IPS DF 4.7 (cell line): Measurements from ENCODE around the gene DYTN.

Source experiments
- DNase-seq: peaks from one replicate; pipeline ENCODE4 v3.0.0-alpha.2; 2013; ENCODE audit warnings: low spot score; ENCODE audit errors: extremely low read depth

The DYTN gene

GRCh38 chr2:206700156-206700555 is 18.0 kb downstream of the DYTN start:
- no peak for DNase-seq

- DNase-seq: no peak
These were observed 19.4 kb downstream of the DYTN start for GRCh38 chr2:206698811-206699210.

GRCh38 chr2:206696910-206697309 is 21.3 kb downstream of the DYTN start:
- no peak for DNase-seq

- DNase-seq: peak; percentile 66
These were observed 24.6 kb downstream of the DYTN start for GRCh38 chr2:206693399-206694137.

GRCh38 chr2:206692971-206693370 is 25.2 kb downstream of the DYTN start:
- no peak for DNase-seq

- DNase-seq: no peak
These were observed 29.2 kb downstream of the DYTN start for GRCh38 chr2:206688990-206689389.

GRCh38 chr2:206688453-206688852 is 29.7 kb downstream of the DYTN start:
- no peak for DNase-seq

- DNase-seq: no peak
These were observed 34.6 kb downstream of the DYTN start for GRCh38 chr2:206683546-206683945.

- no peak for DNase-seq
These were observed 47.5 kb downstream of the DYTN start for GRCh38 chr2:206670531-206671319.

GRCh38 chr2:206665251-206665650 is 52.9 kb downstream of the DYTN start:
- no peak for DNase-seq

GRCh38 chr2:206657087-206657486 is 61.1 kb downstream of the DYTN start:
- DNase-seq: no peak

- DNase-seq: no peak
These were observed 70.2 kb downstream of the DYTN start for GRCh38 chr2:206647985-206648384.

GRCh38 chr2:206642075-206643025 is 75.8 kb downstream of the DYTN start, which contains the start of gene FAM237A:
TSS of gene FAM237A (plus strand) at chr2:206642487. CDS start at chr2:206644237, 1,750 bp downstream.
- peak; percentile 51 for DNase-seq

- no peak for DNase-seq
These were observed 77.0 kb downstream of the DYTN start for GRCh38 chr2:206641226-206641625.

GRCh38 chr2:206639636-206640035 is 78.6 kb downstream of the DYTN start:
- DNase-seq: no peak

- DNase-seq: no peak
These were observed 83.2 kb downstream of the DYTN start for GRCh38 chr2:206635015-206635414.

- no peak for DNase-seq
These were observed 86.9 kb downstream of the DYTN start for GRCh38 chr2:206631340-206631739.

- no peak for DNase-seq
These were observed 90.6 kb downstream of the DYTN start for GRCh38 chr2:206627632-206628031.

- no peak for DNase-seq
These were observed 92.1 kb downstream of the DYTN start for GRCh38 chr2:206626108-206626507.

GRCh38 chr2:206619011-206619410 is 99.2 kb downstream of the DYTN start:
- no peak for DNase-seq

- DNase-seq: no peak
These were observed 102.0 kb downstream of the DYTN start for GRCh38 chr2:206616151-206616550.
